Measurements from ENCODE around the gene ROR1. TPM values are rescaled to one million over a fixed set of nuclear protein-coding genes. Genes with fewer than 3 reads are reported as not detected.
"Not testable (repeated sequence)": the region's sequence is repeated elsewhere in the genome, so short reads cannot be mapped to it uniquely, and the experiment has no call there.

The ROR1 gene
- total RNA-seq, 2 experiments from 2014 or later = 0.10 to 0.14 TPM

DNA sequence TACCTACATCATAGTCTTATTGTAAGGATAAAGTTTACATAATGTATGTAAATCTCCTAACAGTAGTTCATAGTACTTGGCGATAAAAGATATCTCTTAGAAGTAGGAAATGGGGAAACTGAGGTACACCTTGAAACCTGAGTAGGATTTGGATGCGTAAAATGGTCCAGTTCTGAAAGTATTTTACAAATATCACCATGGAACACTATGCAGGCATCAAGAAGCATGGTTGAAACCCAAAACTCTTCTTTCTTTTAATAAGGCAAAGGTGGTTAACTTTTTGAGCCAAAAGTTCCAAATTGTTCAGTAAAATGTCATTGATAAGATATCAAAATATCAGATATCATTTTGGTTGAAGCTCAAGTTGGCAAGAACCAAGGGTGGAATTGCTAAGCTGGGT is 46.0 kb downstream of the ROR1 start:
- Mint-ChIP-seq H3K27ac (no peak overlapping the region), H3K4me1 (ENCODE audit: low read depth) (no peaks in the 10 kb centered on the region), H3K36me3 (ENCODE audit: low read depth) (no peaks in the 10 kb centered on the region), H3K27me3 (ENCODE audit: low read depth) (peaks cover 2% of the 10 kb centered on the region), H3K4me3 (no peak overlapping the region), H3K9me3 (peaks cover 2% of the 10 kb centered on the region)
- intact Hi-C loops (cut with micrococcal nuclease) = no loop called here
- DNase-seq = no peak
- CTCF ChIA-PET = no interaction called here

DNA sequence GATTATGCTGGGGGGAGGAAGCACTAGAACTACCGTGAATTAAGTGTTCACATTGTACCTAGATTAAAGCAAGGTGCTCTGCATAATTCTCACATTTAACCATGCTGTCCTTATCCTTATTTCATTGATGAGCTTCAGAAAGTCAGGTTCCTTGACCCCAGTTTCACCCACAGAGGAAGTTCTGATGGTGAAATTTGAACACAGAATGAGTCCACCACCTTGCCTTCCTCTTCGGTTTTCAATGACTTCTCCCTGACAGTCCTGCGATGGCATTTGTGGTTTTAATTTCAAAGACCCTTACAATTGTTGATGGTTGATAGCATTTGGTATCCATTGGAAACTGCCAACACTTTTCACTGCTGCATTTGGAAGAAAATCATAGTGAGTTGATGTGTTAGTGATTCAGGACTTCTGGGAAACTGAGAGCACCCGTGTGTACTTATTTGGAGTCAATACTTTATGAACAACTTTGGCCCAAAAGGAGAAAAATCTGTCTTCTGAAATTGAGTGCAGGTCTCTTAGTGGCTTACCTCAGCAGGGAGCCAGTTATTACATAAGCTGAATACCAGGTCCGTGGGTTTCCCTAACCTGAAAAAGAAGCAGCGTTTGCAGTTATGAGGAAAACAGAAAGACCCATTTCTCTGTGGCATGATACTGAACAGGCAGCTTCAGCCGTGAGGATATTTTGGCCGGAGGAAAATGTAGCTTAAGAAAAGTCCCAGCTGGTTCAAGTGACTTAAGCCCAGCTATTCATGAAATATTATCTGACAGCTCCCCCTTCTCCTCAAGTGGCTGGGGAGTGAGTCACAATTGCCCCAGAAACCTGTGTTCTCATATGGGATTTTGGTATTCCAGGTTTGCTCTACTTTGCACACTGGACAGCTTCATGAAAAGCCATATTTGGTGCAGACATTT is 47.5 kb downstream of the ROR1 start:
- no peaks in the 10 kb centered on the region for H3K27me3 Mint-ChIP-seq (ENCODE audit: low read depth)
- H3K27ac Mint-ChIP-seq = no peak overlapping the region

DNA sequence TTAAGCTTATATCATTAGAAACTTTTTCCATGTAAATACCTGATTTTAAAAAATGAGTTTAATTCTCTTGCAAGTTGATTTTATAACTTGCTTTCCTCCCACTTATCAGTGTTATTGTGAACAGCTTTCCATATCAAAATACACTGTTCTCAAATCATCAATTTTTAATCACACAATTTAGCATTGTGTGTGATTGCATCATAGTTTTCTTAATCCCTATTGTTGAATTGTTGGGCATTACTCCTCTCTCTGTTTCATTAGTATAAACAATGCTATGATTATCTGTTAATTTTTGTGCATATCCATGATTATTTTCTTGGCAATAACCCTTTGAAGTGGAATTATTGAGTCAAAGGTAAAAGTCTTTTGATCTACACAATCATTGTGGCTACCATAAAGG is 48.7 kb downstream of the ROR1 start:
- H3K4me1 Mint-ChIP-seq (ENCODE audit: low read depth) = no peaks in the 10 kb centered on the region
- no peak overlapping the region for H3K4me3 Mint-ChIP-seq
- no peak overlapping the region for H3K27ac Mint-ChIP-seq
- H3K36me3 Mint-ChIP-seq (ENCODE audit: low read depth) = no peaks in the 10 kb centered on the region
- intact Hi-C loops (cut with micrococcal nuclease) = no loop called here
- CTCF ChIA-PET = no interaction called here
- H3K27me3 Mint-ChIP-seq (ENCODE audit: low read depth) = peaks cover 4% of the 10 kb centered on the region
- no peak for DNase-seq
- peaks cover 1% of the 10 kb centered on the region for H3K9me3 Mint-ChIP-seq

More for the DNA sequence above, 47.5 kb downstream of the ROR1 start:
- H3K4me3 Mint-ChIP-seq = no peak overlapping the region
- intact Hi-C loops (cut with micrococcal nuclease) = no loop called here
- peaks cover 2% of the 10 kb centered on the region for H3K9me3 Mint-ChIP-seq
- CTCF ChIA-PET = no interaction called here
- no peaks in the 10 kb centered on the region for H3K4me1 Mint-ChIP-seq (ENCODE audit: low read depth)
- H3K36me3 Mint-ChIP-seq (ENCODE audit: low read depth) = no peaks in the 10 kb centered on the region
- DNase-seq = no peak

DNA sequence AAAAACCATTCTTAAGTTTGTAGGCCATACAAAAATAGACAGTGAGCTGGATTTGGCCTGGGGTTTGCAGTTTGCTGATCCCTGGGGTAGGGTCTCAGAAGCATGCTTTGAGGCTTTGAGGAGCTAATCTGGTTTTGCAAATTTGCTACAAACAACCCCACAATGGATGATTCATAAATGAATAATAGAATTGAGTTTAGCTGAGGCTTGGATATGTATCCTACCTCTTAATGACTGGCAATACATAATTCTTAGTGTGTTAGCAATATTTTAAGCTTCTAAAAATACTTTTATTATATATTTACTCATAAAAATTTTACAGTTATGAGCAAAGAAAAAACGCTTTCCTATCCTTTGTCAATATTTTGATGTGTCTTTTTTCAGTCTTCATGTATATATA is 50.6 kb downstream of the ROR1 start:
- peaks cover 1% of the 10 kb centered on the region for H3K9me3 Mint-ChIP-seq
- CTCF ChIA-PET = interaction anchor here (1.3 kb wide), 1 partner anchor 14 kb away, joined by 3 read pairs; no protein-coding TSS in a partner anchor
- intact Hi-C loops (cut with micrococcal nuclease) = no loop called here
- H3K27ac Mint-ChIP-seq = no peak overlapping the region
- H3K4me3 Mint-ChIP-seq = no peak overlapping the region
- no peaks in the 10 kb centered on the region for H3K36me3 Mint-ChIP-seq (ENCODE audit: low read depth)
- no peaks in the 10 kb centered on the region for H3K4me1 Mint-ChIP-seq (ENCODE audit: low read depth)
- peaks cover 4% of the 10 kb centered on the region for H3K27me3 Mint-ChIP-seq (ENCODE audit: low read depth)
- no peak for DNase-seq

DNA sequence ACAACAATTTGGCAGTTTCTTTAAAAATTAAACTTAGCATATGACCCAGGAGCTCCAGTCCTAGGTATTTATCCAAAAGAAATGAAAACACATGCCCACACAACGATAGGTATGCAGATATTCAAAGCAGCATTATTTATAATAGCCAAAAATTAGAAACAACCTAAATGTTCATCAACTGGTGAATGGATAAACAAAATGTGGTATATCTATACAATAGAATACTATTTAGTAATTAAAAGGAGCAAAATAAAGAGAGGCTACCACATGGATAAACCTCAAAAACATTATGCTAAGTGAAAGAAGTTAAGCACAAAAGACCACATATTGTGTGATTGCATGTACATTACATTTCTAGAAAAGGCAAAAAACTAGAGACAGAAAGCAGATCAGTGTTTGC is 51.3 kb downstream of the ROR1 start:
- DNase-seq = no peak
- no peak overlapping the region for H3K27ac Mint-ChIP-seq
- intact Hi-C loops (cut with micrococcal nuclease) = no loop called here
- H3K9me3 Mint-ChIP-seq = peaks cover 1% of the 10 kb centered on the region
- no peaks in the 10 kb centered on the region for H3K4me1 Mint-ChIP-seq (ENCODE audit: low read depth)
- no peak overlapping the region for H3K4me3 Mint-ChIP-seq
- no peaks in the 10 kb centered on the region for H3K36me3 Mint-ChIP-seq (ENCODE audit: low read depth)
- CTCF ChIA-PET = interaction anchor here (0.6 to 1.3 kb wide), 2 partner anchors 14 to 47 kb away, joined by 3 read pairs; no protein-coding TSS in a partner anchor
- peaks cover 4% of the 10 kb centered on the region for H3K27me3 Mint-ChIP-seq (ENCODE audit: low read depth)

DNA sequence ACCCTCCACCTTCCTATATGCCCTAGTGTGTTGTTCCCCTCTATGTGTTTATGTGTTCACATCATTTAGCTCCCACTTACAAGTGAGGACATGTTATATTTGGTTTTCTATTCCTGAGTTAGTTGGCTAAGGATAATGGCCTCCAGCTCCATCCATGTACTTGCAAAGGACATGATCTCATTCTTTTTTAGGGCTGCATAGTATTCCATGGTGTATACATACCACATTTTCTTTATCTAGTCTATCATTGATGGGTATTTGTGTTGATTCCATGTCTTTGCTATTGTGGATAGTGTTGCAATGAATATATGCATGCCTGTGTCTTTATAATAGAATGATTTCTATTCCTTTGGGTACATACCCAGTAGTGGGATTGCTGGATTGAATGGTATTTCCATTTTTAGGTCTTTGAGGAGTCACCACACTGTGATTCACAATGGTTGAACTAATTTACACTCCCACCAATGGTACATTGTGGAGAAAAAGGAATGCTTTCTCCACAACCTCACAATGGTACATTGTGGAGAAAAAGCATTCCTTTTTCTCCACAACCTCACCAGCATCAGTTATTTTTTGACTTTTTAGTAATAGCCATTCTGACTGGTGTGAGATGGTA is 52.5 kb downstream of the ROR1 start:
- H3K36me3 Mint-ChIP-seq (ENCODE audit: low read depth); H3K27me3 Mint-ChIP-seq (ENCODE audit: low read depth); DNase-seq; CTCF ChIA-PET; intact Hi-C loops (cut with micrococcal nuclease); H3K27ac Mint-ChIP-seq; H3K4me1 Mint-ChIP-seq (ENCODE audit: low read depth); H3K9me3 Mint-ChIP-seq; H3K4me3 Mint-ChIP-seq: not testable (repeated sequence)

DNA sequence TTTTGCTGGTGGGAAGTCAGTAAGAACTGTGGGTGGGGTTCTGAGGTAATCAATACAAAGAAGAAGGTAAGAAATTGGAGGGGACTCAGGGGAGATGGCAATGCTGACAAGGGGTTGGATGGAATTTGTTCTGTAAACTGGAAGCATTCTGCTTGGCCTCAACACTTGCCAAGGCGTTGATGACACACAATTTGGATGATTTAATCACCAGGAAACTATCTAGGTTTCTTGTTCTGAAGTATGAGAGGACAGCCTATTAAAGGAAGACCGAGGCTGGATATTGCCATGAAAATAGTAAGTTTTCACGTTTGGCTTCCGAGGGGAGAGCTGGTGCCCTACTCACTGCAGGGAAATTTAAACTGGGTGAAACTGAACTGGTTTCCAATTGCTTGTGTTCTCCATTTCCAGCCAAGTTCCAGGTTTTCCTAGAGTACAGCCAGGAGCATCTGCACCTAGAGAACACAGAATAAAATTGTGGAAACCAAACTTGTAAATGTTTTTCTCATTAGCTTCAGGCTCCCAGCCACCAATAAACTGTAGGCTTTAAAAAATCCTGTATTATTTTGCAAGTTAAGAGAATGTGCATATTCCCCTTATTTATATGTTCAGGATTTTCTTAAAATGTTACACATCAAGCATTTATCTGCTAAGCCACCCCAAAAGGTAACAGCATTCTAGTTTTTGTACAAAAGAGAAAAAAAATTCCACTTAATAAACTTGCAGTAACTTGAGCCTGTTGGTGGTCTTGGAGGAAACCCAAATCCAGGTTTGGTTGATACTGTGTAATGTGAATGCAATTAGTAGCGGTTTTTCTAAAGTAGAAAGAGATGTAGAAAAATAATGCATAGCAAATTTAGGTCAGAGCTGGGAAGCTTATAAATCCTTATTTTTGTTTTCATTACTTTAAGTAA is 53.8 kb downstream of the ROR1 start:
- Mint-ChIP-seq H3K9me3 (peaks cover 1% of the 10 kb centered on the region), H3K27ac (no peak overlapping the region), H3K36me3 (ENCODE audit: low read depth) (no peaks in the 10 kb centered on the region), H3K27me3 (ENCODE audit: low read depth) (peaks cover 4% of the 10 kb centered on the region), H3K4me3 (no peak overlapping the region), H3K4me1 (ENCODE audit: low read depth) (no peaks in the 10 kb centered on the region)
- intact Hi-C loops (cut with micrococcal nuclease) = no loop called here
- CTCF ChIA-PET = no interaction called here
- DNase-seq = no peak

DNA sequence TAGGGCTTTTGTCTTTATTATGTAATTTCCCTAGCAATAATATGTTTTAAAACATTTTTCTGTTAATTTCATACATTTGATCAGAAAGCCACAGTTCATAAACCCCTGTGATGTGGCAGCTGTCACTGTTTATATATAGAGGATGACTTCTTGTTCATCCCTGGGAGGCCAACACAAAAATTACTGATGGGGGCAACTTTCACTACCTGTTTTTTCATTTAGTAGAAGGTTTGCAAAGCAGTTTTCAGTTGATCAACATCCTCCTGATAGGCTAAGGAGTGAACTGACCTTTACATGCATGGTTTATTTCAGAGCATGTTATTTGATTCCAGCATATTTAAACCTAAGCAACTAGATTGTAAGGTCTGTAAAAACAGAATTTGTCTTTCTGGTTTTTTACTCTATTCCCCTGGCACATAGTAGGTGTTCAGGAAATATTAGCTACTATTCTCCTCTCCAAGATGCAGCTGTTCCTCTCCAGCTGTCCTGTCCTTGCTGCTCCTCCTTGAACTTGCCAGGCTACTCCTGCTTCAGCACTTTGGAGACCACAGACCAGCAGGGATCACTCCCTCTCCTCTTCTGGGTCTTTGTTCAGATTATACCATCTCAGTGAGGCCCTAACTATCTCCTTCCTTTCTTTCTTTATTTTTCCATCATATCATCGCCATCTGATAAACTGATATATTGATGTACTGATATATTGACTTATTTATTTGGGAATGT is 54.7 kb downstream of the ROR1 start:
- no peak for DNase-seq
- Mint-ChIP-seq H3K27ac (no peak overlapping the region), H3K4me3 (no peak overlapping the region), H3K27me3 (ENCODE audit: low read depth) (peaks cover 4% of the 10 kb centered on the region), H3K9me3 (peaks cover 1% of the 10 kb centered on the region), H3K4me1 (ENCODE audit: low read depth) (no peaks in the 10 kb centered on the region), H3K36me3 (ENCODE audit: low read depth) (no peaks in the 10 kb centered on the region)
- CTCF ChIA-PET = no interaction called here
- intact Hi-C loops (cut with micrococcal nuclease) = no loop called here

DNA sequence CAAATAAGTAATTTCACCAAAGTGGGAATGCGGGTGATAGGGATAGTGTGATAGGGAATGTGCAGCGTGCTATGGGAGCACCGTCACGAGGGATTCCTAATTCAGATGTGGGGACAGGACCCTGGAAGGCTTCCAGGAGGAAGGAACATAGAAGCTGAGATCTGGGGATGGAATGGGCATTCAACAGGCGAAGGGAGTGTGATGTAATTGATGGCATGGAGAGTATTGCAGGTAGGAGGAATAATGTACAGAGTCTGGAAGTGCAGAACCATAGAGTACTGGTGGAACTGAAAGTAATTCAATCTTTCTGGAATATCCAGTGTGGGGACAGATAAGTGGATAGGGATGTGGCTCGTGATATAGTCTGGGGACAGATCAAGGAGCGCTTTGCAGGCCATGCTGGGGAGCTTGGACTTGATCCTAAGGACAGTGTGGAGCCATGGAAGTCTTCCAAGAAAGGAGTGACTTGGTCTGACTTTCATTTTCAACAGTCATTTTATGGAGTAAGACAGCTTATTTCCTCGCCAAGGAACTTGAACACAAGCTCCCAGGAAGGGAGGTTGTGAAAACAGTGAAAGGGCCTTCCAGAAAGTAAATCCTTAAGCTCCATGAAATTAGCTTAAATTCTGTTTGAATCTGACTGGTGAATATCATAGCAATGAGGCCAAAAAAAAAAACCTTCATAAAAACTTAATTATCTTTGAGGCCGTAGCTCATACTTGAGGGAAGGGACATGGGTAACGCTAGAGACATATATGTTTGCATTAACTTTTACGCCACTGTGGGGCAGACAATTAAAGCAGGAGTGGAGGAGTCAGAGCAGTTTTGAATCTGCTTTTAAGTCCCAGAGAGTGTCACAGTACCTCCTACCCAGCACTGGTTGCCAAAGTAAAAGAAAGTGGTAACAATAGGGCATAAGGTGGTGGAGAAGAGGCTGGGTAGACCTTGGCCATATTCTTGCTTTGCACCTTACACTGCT is 55.8 kb downstream of the ROR1 start:
- peaks cover 1% of the 10 kb centered on the region for H3K9me3 Mint-ChIP-seq
- no peak for DNase-seq
- H3K27me3 Mint-ChIP-seq (ENCODE audit: low read depth) = peaks cover 4% of the 10 kb centered on the region
- H3K4me3 Mint-ChIP-seq = no peak overlapping the region
- H3K36me3 Mint-ChIP-seq (ENCODE audit: low read depth) = no peaks in the 10 kb centered on the region
- H3K27ac Mint-ChIP-seq = no peak overlapping the region
- CTCF ChIA-PET = no interaction called here
- intact Hi-C loops (cut with micrococcal nuclease) = no loop called here
- H3K4me1 Mint-ChIP-seq (ENCODE audit: low read depth) = no peaks in the 10 kb centered on the region

DNA sequence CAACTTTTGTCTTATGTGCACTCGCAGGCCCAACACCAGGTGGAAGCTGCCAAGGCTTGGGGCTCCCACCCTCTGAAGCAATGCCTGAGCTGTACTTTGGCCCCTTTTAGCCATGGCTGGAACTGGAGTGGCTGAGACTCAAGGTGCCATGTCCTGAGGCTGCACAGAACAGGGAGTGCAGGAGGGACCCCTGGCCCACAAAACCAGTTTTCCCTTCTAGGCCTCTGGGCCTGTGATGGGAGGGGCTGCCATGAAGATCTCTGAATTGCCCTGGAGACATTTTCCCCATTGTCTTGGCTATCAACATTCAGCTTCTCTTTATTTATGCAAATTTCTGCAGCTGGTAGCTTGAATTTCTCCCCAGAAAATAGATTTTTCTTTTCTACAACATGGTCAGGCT is 57.6 kb downstream of the ROR1 start:
- intact Hi-C loops (cut with micrococcal nuclease) = no loop called here
- H3K9me3 Mint-ChIP-seq = no peaks in the 10 kb centered on the region
- H3K27me3 Mint-ChIP-seq (ENCODE audit: low read depth) = peaks cover 6% of the 10 kb centered on the region
- no peaks in the 10 kb centered on the region for H3K36me3 Mint-ChIP-seq (ENCODE audit: low read depth)
- no peak for DNase-seq
- CTCF ChIA-PET = no interaction called here
- H3K4me1 Mint-ChIP-seq (ENCODE audit: low read depth) = no peaks in the 10 kb centered on the region
- no peak overlapping the region for H3K27ac Mint-ChIP-seq
- H3K4me3 Mint-ChIP-seq = no peak overlapping the region

DNA sequence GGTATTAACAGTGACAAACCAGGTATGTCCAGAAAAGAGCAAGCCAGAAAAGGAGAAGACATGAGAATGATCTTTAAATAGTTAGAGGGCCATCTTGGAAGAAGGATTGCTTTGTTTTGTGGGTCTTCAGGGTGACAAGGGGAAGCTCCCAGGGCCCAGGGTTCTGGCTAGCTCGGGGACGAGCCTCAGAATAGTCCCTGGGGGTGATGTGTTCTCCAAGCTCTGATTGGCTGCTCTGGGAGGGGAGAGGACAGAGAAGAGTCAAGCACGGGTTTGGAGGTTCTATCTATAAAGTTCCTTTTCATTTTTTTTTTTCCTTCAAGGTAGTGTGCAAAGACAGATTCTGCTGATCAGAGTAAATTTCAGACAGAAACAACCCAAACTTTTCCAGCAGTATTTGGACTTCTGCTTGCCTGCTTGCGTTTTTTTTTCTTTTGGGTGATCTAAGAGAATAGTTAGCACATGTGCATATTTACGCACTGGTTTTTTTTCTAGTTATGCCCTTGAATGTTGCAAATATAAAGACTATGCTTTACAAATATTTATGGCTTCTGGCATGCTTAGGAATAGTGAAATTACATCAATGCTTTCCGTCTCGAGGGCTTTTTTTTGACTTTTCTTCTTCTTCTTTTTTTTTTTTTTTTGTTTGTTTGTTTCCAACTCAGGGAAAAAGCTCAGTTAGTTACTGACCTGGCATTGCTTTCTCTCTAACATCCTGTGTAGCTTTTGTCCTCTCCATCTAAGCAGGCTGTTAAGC is 59.7 kb downstream of the ROR1 start:
- no peaks in the 10 kb centered on the region for H3K9me3 Mint-ChIP-seq
- H3K4me3 Mint-ChIP-seq = no peak overlapping the region
- no peaks in the 10 kb centered on the region for H3K4me1 Mint-ChIP-seq (ENCODE audit: low read depth)
- no peak for DNase-seq
- peaks cover 2% of the 10 kb centered on the region for H3K27me3 Mint-ChIP-seq (ENCODE audit: low read depth)
- no peak overlapping the region for H3K27ac Mint-ChIP-seq
- CTCF ChIA-PET = no interaction called here
- H3K36me3 Mint-ChIP-seq (ENCODE audit: low read depth) = no peaks in the 10 kb centered on the region
- intact Hi-C loops (cut with micrococcal nuclease) = no loop called here

All from activated naive CD4-positive, alpha-beta T cell treated with anti-CD3 and anti-CD28 coated beads for 36 hours (primary cell).